Upper lobe of right lung (tissue), 1 donor: ENCODE results near the gene OGDHL. TPM values are rescaled to one million over a fixed set of nuclear protein-coding genes. Genes with fewer than 3 reads are reported as not detected.

ENCODE experiments used
- ATAC-seq: fragments of 200-7000 bp; cut with Tn5 transposase; one replicate; pipeline ENCODE4 v1.9.1; 2020; ENCODE audit warnings: mild to moderate bottlenecking, moderate library complexity
- DNase-seq: peaks from one replicate; pipeline ENCODE4 v3.0.0-alpha.2; 2020
- H3K27ac ChIP-seq: fragments of 200-600 bp; one replicate; pipeline ENCODE4 v1.8.0; 2022
- H3K27me3 ChIP-seq: fragments of 200-600 bp; one replicate; pipeline ENCODE4 v1.8.0; 2022; ENCODE audit warnings: mild to moderate bottlenecking
- H3K36me3 ChIP-seq: fragments of 200-600 bp; one replicate; pipeline ENCODE4 v1.8.0; 2022
- H3K4me1 ChIP-seq: fragments of 200-600 bp; one replicate; pipeline ENCODE4 v1.8.0; 2022
- H3K4me3 ChIP-seq: fragments of 200-600 bp; one replicate; pipeline ENCODE4 v1.8.0; 2022; ENCODE audit warnings: mild to moderate bottlenecking
- H3K9me3 ChIP-seq: fragments of 200-600 bp; one replicate; pipeline ENCODE4 v1.8.0; 2022
- CTCF ChIP-seq: fragments of 200-600 bp; IDR thresholded peaks from one replicate; pipeline ENCODE4 v1.8.0; 2022; ENCODE audit warnings: antibody characterized with exemption
- intact Hi-C: fragments of 100-400 bp; cut with DNase I; formaldehyde crosslinking; loops from one replicate; pipeline ENCODE4 v1.11.0; 2022
- total RNA-seq: library from RNA; stranded (reverse); fragmentation: NEBNext Ultra II Directional; extraction: Animal tissue kit (Norgen Biotek cat#: 25700); gene quantifications from one replicate; pipeline ENCODE4 v1.2.1, GENCODE V29; 2021
- donor health status: DM: no; HTN: yes; CAD: no; lungs with severe emphysema.

The OGDHL gene
- total RNA-seq, 1 donor from 2014 or later: 0.69 TPM

- no peaks in the 10 kb centered on the region for H3K9me3 ChIP-seq
- no peak overlapping the region for H3K27ac ChIP-seq
- TF ChIP-seq CTCF: no peak
- no peaks in the 10 kb centered on the region for H3K36me3 ChIP-seq
- DNase-seq (no peak), ATAC-seq (no peak)
- no peaks in the 10 kb centered on the region for H3K4me1 ChIP-seq
- intact Hi-C loops: no loop called here
- no peaks in the 10 kb centered on the region for H3K27me3 ChIP-seq
- no peak overlapping the region for H3K4me3 ChIP-seq
These were observed 54.5 kb downstream of the OGDHL start for GRCh38 chr10:49707585-49707984.

- intact Hi-C loops: no loop called here
- no peak for ATAC-seq
- no peaks in the 10 kb centered on the region for H3K36me3 ChIP-seq
- no peaks in the 10 kb centered on the region for H3K9me3 ChIP-seq
- no peaks in the 10 kb centered on the region for H3K27me3 ChIP-seq
- no peaks in the 10 kb centered on the region for H3K4me1 ChIP-seq
- DNase-seq: no peak
- no peak overlapping the region for H3K4me3 ChIP-seq
- TF ChIP-seq CTCF: no peak
- H3K27ac ChIP-seq: no peak overlapping the region
These were observed 61.1 kb downstream of the OGDHL start for GRCh38 chr10:49700997-49701396.

GRCh38 chr10:49700211-49700610 is 61.9 kb downstream of the OGDHL start:
- intact Hi-C loops: no loop called here
- Histone ChIP-seq H3K4me1 (no peaks in the 10 kb centered on the region), H3K27ac (no peak overlapping the region), H3K9me3 (no peaks in the 10 kb centered on the region), H3K27me3 (no peaks in the 10 kb centered on the region), H3K36me3 (no peaks in the 10 kb centered on the region), H3K4me3 (no peak overlapping the region)
- DNase-seq (no peak), ATAC-seq (no peak)
- no peak for TF ChIP-seq CTCF

DNA sequence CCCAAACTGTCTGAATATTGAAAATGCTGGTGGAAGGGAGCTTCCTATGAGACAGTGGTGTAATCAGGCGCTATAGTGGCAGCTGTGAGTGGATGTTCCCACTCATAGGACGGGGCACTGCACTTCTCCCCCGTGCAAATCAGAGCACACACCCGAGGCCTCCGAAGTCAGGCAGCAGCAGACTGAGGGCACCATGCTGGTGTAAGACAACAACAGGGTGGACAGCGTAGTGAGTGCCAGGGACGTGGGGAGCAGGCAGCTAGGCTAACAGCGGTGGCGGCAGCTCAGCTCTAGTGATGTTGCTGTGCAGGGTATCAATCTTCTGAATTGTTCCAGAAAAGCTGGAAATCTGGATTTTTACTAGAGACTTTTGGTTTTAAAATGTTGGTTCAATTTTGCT is 63.4 kb downstream of the OGDHL start:
- H3K27me3 ChIP-seq: no peaks in the 10 kb centered on the region
- ATAC-seq: no peak
- no peak for TF ChIP-seq CTCF
- H3K4me3 ChIP-seq: no peak overlapping the region
- H3K27ac ChIP-seq: no peak overlapping the region
- intact Hi-C loops: no loop called here
- no peaks in the 10 kb centered on the region for H3K4me1 ChIP-seq
- H3K36me3 ChIP-seq: no peaks in the 10 kb centered on the region
- no peak for DNase-seq
- no peaks in the 10 kb centered on the region for H3K9me3 ChIP-seq

- no peak for TF ChIP-seq CTCF
- Histone ChIP-seq H3K4me3 (no peak overlapping the region), H3K27me3 (peaks cover 9% of the 10 kb centered on the region), H3K4me1 (no peaks in the 10 kb centered on the region), H3K36me3 (no peaks in the 10 kb centered on the region), H3K9me3 (no peaks in the 10 kb centered on the region), H3K27ac (no peak overlapping the region)
- ATAC-seq (no peak), DNase-seq (no peak)
- intact Hi-C loops: no loop called here
These were observed 65.8 kb downstream of the OGDHL start for GRCh38 chr10:49696311-49696710.

GRCh38 chr10:49694466-49694865 is 67.7 kb downstream of the OGDHL start:
- no peaks in the 10 kb centered on the region for H3K4me1 ChIP-seq
- DNase-seq: no peak
- no peak overlapping the region for H3K4me3 ChIP-seq
- H3K9me3 ChIP-seq: no peaks in the 10 kb centered on the region
- H3K27ac ChIP-seq: no peak overlapping the region
- peaks cover 21% of the 10 kb centered on the region for H3K27me3 ChIP-seq
- no peaks in the 10 kb centered on the region for H3K36me3 ChIP-seq
- intact Hi-C loops: no loop called here
- no peak for TF ChIP-seq CTCF
- no peak for ATAC-seq
